ENCODE measurements around the gene ALG14.
"Not testable (repeated sequence)": the region's sequence is repeated elsewhere in the genome, so short reads cannot be mapped to it uniquely, and the experiment has no call there.

The ALG14 gene

DNA sequence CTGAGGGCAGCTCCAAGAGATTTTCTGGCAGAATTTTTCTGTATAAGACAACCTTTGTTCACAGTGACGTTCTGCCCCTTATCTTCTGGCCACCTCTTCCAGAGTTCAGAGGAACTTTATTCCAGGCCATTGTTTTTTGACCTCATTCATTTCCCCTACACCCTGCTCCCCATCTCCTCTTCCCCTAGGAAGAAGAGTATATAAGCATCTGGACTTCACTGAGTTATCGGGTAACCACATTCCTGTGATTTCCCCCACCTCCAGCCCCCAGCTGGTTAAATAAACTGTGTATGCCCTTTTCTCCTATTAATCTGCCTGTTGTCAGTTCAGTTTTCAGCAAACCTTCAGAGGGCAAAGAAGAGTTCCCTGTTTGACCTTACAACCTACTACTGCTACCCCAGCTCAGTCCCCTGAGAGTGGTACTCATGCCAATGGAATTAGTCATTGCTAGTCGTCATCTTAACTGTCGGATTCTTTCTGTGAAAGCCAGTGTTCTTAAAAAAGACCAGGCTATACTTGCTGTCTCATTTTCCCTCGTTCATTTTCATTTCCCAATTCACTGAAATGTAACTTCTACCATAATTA is 14.3 kb upstream of the ALG14 start:
- peak; percentile 81 for DNase-seq (ENCODE audit: low spot score)

DNA sequence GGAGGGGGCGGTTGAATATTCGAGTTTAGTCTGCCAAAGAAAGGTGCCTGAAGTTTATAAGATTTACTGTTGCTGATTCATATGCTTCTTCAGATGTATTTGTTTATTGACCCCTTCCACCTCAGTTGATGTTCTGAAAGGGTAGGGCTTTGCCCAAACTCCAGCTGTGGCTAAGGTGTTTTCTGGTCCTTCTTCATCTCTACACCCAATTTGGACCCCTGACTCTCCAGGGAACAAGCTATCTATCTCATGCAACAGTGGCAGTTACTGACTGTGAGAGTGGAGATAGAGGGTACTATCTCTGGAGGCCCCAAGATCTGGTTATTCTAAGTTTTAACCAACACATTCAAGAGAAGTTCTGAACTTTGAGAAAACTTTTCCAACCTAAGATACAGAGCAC is 12.6 kb upstream of the ALG14 start:
- no peak for DNase-seq (ENCODE audit: low spot score)

DNA sequence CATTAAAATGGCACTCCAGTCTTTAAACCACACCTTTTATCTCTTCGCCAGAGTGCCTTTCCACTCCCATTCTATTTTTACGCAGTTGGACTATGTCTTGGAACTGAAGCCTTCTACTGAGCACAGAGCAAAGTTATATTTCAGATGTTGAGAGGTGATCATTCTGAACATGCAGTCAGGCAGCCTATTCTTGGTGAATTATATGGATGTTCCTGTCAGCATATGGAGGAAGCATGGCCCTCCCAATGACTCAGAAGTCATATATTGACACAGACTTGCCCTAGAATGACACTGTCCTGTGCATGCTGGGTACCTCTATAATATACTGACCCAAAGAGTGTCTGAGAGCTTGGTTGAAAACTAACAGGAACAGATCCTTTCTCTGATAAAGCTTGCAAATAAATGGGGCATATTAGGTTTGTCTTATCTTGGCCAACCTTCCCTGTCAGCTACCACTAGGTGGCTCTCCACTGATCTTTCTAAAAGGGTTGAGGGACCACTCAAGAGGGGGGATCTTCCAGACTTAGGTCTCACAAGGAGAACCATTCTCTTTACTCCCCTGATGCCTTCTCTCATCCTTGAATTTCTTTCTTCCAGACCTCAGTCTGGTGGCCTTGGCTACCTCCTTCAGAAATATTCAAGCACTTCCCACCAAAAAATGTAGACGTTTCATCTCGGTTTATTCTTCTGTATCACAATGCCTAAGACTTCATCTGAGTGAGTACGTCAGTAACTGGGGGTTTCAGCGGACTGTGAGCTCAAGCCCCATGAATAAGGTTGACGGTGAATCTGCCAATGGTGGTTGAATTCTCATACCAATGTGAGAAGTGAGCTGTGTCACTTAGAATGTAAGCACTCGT is 11.8 kb upstream of the ALG14 start:
- peak; percentile 31 for DNase-seq (ENCODE audit: low spot score)

DNA sequence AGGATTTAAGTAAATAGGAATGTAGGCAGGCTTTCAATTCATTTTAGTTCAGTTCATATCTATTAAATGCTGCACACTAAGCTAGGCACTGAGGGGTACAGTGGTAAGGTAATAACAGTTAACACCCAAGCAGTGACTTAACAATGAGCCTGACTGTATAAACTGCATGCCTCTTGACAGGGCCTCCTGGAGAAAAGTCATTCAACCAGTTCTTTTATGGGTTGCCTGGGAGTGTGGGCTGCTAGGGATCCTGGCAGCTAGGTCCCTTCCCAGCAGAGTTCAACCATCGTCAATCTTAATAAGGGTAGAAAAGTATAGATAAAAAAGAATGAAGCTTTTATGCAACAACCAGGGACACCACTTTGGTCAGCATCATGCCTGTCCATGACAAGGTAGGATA is 8.1 kb upstream of the ALG14 start:
- DNase-seq (ENCODE audit: low spot score), result no peak

DNA sequence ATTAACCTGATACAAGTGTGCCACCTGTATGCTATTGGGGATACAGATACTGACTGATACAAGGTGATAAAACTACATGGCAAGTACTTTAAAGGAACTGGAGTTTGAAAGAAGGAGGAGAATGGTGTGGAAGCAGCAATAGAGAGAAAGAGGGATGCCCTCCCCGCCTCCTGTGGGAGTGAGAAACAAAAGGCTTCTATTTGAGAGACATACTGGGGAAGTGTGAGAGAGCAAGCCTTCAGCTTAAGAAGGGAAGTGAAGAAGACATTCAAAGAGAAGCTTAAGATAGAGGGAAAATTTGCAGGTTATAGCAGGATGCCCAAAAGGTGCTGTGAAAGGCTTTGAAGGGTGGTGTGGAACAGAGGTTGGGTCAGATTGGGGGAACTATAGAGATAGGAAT is 7.7 kb upstream of the ALG14 start:
- no peak for DNase-seq (ENCODE audit: low spot score)

DNA sequence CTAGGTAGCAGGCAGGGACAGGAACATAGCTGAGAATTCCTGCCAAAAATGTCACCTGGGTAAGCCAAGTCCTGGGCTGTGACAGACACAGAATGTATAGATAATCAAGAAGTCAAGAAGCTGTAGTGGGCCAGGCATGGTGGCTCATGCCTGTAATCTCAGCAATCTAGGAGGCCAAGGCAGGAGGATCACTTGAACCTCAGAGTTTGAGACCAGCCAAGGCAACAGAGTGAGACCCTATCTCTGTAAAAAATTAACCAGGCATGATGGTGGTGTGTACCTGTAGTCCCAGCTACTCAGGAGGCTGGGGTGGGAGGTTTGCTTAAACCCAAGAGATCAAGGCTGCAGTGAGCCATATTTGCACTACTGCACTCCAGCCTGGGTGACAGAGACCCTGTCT is 3.3 kb upstream of the ALG14 start:
- DNase-seq (ENCODE audit: low spot score), result no peak

DNA sequence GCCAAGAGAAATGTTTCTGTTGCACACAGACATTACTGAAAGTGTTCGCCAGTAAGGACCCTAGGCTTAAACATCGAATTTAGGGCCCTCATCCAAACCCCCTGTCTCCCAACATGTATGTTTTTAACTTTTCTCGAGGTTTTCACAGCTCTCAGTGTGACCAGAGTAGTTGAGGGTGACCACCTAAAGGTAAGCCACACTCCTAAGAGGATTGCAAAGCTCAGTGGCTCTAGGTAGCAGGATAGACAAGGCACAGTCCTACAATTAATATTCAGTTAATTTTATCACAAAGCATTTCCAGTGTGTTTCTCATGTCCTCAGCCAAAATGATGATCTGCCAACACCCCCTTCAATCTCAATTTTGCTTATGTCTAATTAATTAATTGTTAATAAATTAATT is 695 bp upstream of the ALG14 start:
- DNase-seq (ENCODE audit: low spot score), result no peak

DNA sequence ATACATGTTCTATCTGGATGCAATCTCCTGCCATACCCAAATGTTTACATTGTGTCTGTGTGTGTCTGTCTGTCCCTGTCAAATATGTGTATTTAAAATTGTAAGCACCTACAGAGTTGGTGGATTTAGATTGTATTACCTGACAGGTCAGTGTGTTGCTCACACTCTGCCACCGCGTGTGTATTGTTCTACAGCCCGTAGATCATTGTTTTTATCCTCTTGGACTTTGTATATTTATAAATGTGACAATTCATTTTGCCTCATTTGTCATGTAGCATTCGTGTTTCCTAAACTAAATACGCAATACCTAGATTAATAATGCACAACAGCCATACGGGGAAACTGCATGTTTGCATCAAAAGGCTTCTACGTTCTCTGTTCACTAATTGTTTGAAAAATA is 634 bp downstream of the ALG14 start:
- no peak for DNase-seq (ENCODE audit: low spot score)

DNA sequence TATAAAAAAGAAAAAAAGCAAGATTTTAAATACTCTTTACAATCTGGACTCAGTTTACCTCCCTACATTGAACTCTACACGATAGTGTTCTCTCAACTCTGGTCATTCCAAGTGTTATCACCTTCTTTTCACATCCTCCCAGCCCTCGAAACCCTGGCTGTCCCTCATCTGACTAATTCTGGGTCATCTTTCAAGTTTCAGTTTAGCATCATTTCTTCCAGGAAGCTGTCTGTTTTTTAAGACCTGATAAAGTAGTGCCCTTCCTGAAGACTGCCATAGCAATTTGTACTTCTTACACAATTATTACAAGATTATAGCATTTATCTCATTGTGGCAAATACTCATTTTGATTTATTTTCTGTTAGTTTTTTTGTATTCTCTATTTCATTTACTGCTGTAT is 1.2 kb downstream of the ALG14 start:
- DNase-seq (ENCODE audit: low spot score), result peak; percentile 58

DNA sequence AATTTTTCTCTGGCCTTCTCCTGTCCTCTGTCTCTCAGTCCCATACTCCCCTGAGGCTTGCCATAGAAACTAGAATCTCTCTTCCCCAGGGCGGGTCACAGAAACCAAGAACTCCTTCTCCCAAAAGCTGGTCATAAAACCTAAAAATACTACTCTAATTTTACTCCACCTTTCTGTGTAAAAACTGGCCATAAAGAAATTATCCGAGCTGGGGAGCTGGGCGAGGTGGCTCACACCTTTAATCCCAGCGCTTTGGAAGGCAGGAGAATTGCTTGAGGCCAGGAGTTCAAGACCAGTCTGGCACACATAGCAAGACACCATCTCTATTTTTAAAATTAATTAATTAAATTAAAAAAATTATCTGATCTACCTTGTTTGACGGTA is 3.0 kb downstream of the ALG14 start:
- DNase-seq (ENCODE audit: low spot score), result no peak

DNA sequence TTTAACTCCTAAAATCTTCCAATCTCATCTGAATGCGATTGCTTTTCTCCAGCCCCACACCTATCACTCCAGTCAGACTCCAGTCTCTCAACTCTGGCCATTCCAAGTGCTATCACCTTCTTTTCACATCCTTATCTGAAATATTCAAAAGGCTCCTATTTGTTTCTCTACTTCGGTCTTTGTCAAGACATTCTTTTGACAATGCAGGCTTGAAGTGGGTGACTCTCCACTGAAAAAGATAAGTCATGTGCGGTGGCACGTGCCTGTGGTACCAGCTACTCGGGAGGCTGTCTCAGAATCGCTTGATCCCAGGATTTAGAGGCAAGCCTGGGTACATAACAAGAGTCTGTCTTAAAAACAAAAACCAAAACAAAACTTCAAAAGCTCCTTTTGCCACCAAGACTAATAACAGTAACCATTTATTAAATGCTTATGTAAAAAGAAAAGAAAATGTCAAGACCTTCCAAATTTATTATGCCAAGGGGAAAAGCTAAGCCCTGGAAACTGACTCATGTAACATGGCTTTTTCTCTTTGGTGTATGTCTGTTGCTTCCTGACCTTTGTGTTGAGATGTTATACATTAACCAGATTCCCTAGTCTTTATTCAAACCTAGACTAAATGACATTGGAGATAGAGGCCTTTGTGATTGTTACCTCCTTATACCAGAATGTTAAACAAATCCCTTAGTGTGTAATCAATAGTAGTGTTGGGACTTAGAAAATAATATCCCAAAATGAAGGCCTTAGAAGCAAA is 3.6 kb downstream of the ALG14 start:
- no peak for DNase-seq (ENCODE audit: low spot score)

DNA sequence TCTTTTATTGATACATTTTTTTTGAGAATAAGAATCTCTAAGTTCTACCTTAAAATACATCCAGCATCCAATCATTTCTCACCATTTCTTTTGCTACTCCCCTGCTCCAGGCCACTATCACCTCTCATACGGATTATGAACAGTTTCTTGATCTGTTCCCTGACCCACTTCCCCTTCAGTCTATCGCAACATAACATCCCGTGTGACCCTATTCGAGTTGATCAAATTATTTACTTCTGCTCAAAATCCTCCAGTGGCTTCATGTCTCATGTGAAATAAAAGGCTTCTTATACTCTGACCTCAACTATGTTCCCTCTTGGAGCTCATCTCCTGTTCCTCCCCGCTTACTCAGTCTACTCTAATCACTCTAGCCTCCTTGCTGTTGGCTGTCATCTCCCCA is 5.2 kb downstream of the ALG14 start:
- no peak for DNase-seq (ENCODE audit: low spot score)

DNA sequence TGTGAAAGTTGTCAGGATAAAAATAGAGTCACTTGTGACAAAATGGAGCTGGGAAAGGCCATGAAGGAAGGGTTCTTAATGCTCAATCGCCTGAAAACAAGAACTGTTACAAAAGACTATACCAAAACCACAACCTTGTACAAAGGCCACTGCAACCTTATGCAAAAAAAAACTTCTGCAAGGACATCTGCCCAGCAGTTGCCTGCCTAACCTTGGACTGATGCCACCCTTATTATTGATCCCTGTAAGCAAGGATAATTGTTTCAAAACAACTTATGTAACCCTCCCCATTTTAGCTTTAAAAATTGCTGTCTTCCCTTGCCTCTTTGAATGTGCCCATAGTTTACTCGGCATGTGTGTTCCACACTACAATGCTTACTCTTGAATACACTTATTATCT is 5.7 kb downstream of the ALG14 start:
- DNase-seq (ENCODE audit: low spot score), result no peak

DNA sequence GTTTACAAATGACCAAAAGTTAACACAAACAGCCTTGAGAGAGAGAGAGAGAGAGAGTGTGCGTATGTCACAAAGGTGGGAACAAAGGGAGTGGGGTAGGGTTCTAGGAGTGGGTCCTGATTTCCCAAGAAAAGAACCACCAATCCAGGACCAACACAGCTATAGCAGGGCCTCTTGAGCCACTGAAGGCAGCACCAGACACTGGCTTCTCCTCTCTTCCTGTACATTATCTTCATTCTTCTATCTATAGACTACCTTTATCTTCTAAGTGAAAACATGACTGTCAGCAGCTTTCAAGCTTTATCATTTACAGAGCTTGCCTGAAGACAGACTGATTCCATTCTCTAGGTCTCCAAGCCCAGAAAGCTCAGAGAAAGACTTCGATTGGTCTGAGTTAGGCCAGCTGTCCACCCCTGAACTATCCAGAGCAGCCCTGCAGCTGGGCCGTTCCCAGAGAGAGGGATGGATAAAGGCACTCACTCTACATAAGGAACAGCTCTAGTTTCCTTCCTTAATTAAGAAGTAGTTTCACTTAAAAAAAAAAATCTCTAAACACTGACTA is 11.2 kb downstream of the ALG14 start:
- DNase-seq (ENCODE audit: low spot score), result no peak

DNA sequence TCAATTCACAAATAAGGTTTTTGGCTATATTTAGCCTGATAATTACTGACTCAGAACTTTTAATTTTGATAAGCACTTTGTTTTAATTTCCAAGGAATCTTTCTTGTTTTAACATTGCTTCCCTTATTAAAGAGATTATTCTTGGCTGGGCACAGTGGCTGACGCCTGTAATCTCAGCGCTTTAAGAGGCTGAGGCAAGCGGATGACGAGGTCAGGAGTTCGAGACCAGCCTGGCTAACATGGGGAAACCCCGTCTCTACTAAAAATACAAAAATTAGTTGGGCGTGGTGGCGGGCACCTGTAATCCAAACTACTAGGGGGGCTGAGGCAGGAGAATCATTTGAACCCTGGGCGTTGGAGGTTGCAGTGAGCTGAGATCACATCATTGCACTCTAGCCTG is 13.8 kb downstream of the ALG14 start:
- DNase-seq (ENCODE audit: low spot score), result no peak

DNA sequence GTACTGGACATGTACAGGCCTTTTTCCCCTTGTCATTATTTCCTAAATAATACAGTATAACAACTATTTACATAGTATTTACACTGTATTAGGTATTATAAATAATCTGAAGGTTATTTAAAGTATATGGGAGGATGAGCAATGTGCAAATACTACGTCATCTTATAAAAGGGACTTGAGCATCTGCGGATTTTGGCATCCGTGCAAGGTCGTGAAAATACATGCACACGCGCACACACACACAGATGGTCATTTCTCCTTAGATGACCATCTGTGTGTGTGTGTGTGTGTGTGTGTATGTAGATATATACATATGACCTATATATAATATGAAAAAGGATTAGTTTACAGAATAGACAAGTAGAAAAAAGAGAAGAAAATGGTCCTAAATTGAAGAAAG is 15.4 kb downstream of the ALG14 start:
- no peak for DNase-seq (ENCODE audit: low spot score)

DNA sequence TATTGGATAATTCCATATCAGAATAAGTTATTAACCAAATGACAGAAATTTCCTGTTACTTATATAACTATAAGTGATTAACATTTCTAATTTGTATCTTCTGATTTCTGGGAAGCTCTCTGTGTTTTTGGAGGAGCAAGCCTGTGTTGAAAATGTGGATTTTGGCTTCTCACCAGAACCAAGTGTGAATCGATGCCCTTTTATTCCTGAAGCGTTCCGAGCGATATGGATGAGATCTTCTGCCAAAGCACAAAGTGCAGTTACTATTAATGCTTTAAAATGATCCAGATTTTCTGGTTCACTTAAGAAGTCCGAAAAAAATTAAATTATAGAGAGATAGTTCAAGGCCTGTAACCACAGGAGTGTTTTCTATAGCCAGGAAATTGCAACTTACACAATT is 22.8 kb downstream of the ALG14 start:
- no peak for DNase-seq (ENCODE audit: low spot score)

DNA sequence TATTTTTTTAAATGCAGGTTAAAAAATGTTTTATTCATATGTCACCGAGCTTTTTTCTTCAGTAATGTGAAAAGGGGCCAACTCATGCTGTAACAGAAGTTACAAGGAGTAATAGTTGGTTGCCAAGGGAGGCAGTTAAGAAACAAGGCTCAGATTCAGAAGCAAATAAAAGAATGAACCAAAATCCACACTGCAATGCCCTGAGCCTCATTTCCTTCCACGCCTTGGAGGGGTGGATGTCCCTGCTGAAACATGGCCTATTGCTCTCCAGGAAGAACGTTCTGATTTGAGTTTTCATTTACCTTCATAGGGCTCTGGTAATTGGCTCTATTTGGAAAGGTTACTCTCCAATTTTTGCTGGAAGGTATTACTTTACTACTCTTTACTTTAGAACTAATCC is 24.4 kb downstream of the ALG14 start:
- no peak for DNase-seq (ENCODE audit: low spot score)

DNA sequence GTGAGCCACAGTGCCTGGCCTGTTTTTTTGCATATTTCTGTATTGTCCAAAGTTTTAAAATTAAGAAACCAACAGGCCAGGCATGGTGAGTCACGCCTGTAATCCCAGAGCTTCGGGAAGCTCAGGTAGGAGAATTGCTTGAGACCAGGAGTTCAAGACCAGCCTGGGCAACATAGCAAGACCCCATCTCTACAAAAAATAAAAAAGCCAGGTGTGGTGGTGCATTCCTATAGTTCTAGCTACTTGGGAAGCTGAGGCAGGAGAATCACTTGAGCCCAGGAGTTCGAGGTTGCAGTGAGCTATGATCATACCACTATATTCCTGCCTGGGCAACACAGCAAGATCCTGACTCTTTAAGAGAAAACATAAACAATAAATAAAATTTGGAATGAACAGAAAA is 25.1 kb downstream of the ALG14 start:
- DNase-seq (ENCODE audit: low spot score), result not testable (repeated sequence)

DNA sequence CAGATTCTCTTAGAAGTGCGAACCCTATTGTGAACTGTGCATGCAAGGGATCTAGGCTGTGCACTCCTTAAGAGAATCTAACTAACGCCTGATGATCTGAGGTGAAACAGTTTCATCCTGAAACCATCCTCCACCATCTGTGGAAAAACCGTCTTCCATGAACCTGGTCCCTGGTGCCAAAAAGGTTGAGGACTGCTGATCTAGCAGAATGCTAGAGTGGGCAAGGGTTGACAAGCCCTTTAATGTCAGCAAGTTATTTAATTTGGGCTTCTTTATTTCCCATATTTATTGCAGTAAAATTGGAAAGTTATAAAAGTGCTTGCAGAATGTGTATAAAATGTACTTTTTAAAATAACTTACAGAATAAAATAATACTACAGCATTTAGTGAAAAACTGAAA is 26.4 kb downstream of the ALG14 start:
- no peak for DNase-seq (ENCODE audit: low spot score)

DNA sequence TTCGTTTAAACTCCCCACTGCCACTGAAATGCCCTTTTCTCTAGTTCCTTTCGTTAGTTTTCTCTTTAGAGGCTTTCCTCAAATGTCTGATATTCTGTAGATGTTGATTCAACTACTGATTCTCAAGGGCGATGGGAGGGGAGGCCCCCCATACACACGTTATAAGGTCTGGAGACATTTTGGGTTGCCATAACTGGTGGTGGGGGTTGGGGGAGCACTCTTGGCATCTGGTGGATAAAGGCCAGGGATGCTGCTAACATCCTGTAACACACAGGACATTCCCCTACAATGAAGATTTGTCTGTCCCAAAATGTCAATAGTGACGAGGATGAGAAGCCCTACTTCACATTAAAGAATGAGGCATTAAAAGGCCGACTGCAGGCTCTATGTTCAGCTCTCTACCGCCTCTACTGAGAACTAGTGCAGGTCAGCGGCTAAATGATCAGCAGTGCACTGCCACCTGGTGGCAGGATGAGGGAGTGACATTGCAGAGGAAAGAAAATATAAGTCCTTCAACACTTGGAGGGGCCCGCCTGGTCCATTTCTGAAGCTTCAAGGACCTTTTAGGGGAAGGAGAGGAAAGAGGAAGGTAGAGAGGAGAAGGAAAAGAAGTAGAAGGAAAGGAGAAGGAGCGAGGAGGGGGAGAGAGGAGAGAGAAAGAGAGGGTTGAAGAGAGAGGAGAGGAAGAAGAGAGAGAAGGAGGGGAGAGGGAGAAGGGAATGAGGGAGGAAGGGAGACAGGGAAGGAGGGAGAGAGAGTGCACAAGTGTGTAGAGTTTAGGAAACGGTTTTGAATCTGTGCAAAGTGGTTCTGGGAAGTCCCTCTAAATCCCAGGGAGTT is 29.4 kb downstream of the ALG14 start:
- DNase-seq (ENCODE audit: low spot score), result peak; percentile 89

DNA sequence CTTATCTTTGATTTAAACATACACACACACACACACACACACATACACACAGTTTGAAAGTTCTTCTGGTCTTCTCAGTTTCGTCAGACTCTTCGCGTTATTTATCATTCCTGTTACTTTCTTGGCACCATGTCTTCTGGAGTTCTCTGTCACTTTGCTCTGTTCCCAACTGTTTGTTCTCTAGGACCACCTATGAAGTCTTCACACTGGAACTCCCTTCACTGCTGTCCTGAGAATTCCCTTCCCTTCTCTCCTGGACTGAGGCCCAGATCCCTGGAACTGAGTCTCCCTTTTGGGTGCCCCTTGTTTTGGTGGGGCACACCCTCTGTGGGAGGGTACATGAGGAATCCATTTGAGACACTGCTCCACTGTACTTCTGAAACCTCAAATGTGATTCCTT is 30.5 kb downstream of the ALG14 start:
- no peak for DNase-seq (ENCODE audit: low spot score)
